Measurements from ENCODE around the gene MPPE1.

DNA sequence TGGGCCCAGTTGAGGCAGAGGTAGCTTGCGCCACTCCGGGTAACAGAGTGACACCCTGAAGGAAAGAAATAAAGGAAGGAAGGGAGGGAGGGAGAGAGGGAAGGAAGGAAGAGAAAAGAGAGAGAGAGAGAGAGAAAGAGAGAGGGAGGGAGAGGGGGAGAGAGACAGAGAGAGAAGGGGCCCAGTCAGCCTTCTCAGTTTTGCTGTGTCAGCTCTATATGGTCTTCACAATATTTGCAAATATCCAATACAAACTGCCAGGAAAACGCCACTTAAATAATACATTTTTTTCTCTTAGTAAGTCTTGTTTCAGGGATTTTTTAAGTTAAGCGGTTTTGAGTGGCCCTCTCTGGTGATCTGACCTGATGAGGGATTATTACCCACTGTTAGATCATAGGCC, 62.5 kb downstream of the MPPE1 start:
- TF ChIP-seq EZH2 (IDR thresholded peaks at IDR 0.05; ENCODE audit: borderline replicate concordance, insufficient read depth, low read length, poor library complexity, severe bottlenecking), result no peak
- no peak for TF ChIP-seq CTCF (IDR thresholded peaks at IDR 0.05; ENCODE audit: poor library complexity, severe bottlenecking)
